CD4-positive, alpha-beta T cell treated with Interleukin-10 for 1 hour (primary cell): ENCODE results near the gene CACFD1.

ENCODE experiments used
- DNase-seq: peaks from one replicate; pipeline ENCODE4 v3.0.0-alpha.2; 2020

The CACFD1 gene

GRCh38 chr9:133505186-133505830, 45.5 kb downstream of the CACFD1 start:
- DNase-seq, result no peak

DNA sequence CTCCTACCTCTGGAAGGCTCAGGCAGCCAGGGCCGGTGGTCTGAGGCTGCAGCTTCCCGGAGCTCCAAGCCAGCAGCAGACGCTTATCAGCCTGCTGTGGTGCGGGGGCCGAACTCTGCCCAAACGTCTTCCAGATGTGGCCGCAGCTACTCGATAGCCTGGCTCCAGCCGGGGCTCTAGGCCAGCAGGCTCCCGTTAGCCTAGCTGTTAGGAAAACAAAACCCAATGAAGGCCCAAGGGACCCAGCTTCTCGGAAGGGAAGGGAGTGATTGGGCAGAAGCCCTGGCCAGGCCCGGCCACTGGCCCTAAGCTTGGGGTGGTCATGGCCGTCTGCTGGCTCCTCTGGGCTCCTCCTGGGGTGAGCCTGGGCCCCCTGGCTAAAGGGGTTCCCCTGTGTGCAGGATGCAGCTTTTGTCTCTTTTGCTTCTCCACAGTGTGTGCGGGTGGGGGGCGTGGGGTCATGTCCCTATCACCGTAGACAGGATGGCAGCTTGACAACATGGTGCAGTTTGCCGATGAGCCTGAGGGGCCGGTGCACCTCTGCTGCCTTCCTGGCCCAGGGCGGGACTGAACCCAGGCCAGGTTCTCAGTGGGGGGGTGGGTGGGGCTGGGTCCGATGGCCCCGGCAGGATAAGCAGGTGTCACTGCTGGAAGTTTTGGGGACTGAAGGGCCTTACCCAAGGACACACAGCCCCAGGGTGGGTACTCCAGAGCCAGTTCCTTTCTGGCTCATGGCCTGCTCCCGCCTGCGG, 46.3 kb downstream of the CACFD1 start:
- no peak for DNase-seq

- DNase-seq, result no peak
Measured at GRCh38 chr9:133506653-133507038, 46.9 kb downstream of the CACFD1 start.

- DNase-seq, result no peak
Measured at GRCh38 chr9:133507246-133507965, 47.6 kb downstream of the CACFD1 start.

DNA sequence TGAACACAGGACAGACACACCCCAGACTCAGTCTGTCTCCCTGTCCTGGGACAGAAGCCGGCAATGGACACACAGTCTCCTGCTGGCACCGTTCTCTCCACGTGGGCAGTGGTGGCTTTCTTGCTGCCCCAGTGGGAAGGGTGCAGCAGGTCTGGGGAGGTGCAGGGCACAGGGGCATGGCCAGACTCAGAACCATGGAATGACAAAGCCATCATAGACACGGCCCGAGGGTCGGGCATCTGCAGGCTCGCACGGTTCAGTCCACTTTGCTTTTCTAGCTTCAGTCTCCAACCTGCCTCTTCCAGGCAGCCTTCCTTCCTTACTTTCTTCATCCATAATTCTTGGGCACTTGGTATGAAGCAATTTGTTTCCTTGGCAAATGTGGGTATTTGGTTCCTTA, 48.3 kb downstream of the CACFD1 start:
- DNase-seq, result no peak

DNA sequence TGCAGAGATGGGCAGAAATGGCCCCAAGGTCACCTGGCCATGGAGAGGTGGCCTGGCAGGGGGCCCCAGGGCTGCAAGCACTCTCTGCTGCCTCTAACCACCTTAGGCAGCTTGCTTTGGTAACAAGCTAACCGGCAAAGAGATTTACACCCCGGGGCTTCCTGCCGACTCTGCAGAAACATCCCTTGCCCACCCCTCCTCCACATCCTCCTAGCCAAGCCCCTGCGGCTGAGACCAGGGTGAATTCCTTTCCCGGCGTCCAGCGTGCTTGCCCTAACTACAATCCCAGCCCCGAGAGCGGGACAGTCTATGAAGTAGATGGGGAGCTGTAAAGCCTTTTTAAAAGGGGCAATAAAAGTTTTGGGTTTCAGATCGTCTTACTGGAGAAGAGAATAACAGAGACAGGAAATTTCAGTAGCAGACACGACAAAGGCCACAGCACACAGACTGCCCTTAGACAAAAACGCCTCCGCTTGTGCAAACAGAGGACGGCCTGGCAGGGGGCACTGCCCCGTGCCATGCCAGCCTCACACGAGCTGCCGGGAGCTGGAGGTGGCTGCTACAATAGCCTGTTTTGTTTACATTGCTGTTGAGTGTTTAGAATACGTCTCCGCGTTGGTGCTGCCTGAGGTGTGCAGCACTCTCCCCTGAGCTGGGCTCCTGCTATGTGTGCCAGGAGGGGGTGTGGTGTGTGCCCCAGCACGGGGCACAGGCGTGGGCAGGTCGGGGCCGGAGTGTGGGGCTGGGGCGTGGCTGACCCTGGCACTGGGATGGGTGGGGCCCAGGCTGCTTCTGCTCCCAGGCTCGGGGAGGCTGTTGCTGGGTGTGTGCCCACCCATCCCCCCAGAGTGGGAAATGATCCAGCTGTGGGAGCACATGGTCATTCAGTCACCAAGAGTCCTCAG, 49.7 kb downstream of the CACFD1 start:
- peak; percentile 19 for DNase-seq

- DNase-seq, result no peak
Measured at GRCh38 chr9:133510926-133511505, 51.2 kb downstream of the CACFD1 start.

GRCh38 chr9:133511607-133512006, 51.8 kb downstream of the CACFD1 start:
- DNase-seq, result no peak

DNA sequence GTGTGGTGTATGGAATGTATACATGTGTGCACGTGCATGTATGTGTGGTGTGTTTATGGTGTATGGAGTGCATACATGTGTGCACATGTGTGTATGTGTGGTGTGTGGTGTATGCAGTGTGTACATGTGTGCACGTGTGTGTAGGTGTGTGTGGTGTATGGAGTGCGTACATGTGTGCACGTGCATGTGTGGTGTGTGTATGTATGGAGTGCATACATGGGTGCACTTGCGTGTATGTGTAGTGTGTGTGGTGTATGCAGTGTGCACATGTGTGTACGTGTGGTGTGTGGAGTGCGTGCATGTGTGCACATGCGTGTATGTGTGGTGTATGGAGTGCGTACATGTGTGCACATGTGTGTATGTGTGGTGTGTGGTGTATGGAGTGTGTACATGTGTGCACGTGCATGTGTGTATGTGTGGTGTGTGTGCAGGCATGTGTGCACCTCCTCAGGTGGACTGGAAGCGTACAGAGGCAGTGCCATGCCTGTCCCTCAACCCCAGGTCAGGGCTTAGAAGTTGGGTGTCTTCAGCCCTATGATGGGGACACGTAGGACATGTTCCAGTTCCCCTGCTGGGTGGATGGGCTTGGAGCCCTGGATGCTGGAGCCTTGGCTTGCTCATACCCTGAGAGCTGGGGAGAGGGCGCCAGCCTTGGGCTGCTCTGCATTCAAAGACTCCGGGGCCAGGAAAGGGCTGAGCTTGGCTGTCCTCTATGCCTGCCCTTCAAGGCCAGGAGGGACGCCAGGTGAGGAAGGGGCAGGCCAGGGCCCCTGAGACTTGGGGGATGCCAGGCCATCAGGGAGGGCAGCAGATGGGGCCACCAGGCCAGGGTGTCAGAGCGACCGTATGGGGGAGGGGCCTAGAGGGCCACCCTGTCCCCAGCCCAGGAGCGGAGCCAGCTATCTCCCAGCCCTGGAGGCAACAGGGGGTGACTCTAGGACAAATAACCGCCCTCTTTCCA, 52.8 kb downstream of the CACFD1 start:
- DNase-seq, result no peak

DNA sequence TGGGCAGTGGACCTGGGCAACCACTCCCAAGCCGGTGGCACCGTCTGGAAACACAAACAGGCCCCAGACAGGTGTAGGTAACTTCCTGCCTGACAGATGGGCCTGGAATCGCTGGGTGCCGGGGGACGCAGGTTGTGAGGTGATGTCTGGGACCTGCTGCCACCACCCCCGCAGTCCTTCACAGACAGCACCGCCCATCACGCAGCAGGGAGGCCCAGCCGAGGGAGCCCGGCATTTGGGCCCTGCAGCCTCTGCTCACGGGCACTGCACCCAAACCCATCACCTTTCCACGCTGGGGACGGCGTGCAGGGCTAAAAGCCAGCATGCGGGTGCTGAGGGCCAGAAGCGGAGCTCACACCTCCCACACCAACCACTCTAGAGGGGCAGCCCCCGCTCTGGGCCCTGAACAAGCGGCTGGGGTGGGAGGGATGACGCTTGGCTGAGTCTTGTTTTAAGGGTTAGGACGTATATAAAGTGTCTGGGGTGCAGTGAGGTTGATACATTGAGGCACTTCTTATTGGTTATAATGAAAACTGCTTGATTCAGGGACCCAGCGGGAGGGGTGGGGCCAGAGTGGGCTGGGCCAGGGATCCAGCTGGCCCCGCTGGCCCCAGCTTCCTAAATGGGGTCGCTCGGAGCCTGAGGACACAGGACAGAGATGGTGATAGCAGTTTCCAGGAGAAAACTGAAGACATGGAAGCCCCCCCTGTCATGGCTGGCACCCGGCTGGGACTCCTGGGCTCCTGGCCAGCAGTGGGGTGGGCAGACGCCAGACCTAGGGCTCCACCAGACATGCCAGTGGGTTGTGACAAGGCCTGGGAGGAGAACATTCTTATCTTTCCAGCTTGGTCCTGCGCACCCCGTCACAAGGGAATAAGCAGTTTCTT, 53.7 kb downstream of the CACFD1 start:
- DNase-seq, result no peak

GRCh38 chr9:133514460-133515239, 54.9 kb downstream of the CACFD1 start:
- DNase-seq, result no peak

DNA sequence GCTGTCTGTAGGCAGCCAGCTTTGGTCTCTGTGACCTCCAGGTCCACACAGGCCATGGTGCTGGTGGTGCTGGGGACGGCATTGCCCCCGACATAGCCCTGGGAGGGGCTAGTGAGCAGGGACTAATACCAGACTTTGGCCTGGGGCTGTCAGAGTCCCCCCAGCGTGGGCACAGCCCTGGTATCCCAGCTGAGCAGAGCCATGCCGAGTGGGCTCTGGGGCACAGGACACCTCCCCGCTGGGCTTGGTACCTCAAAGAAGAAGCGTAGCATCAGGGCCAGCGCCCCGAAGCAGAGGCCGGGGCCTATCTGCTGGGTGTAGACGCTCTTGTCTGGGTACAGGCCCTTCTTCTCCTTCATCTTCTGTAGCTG, 55.4 kb downstream of the CACFD1 start:
- no peak for DNase-seq

GRCh38 chr9:133515615-133516255, 56.0 kb downstream of the CACFD1 start:
- DNase-seq, result no peak

- no peak for DNase-seq
Measured at GRCh38 chr9:133516256-133516960, 56.6 kb downstream of the CACFD1 start.

DNA sequence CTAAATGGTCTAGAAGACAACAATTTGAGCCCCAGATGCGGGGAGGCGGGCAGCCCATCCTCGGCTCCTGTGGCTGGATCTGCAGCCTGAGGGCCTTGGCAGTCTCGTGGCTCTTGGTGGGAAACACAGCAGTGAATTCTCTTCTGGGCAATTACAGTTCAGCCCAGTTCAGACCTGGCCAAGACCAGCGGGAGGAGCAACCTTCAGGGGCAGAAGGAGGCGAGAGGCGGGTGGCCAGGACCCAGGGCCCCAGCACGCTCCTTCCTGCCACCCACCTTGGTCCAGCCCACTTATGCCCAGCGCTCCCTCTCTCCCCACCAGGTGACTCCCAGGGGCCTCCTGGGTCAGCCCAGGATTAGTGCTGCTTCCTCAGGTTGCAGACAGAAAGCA, 57.2 kb downstream of the CACFD1 start:
- DNase-seq, result no peak

GRCh38 chr9:133517711-133518110, 57.9 kb downstream of the CACFD1 start:
- no peak for DNase-seq

GRCh38 chr9:133518200-133518599, 58.4 kb downstream of the CACFD1 start:
- DNase-seq, result no peak

- DNase-seq, result no peak
Measured at GRCh38 chr9:133518706-133519449, 59.1 kb downstream of the CACFD1 start.
